ENCODE results near the gene LRRC8B. TPM values are rescaled to one million over a fixed set of nuclear protein-coding genes. Genes with fewer than 3 reads are reported as not detected.
A peak's percentile ranks its signal among the peaks of the same experiment; 100 is the strongest.
"Not testable (repeated sequence)": the region's sequence is repeated elsewhere in the genome, so short reads cannot be mapped to it uniquely, and the experiment has no call there.

The LRRC8B gene
- total RNA-seq, 1 donor from 2014 or later, result 10.7 TPM

DNA sequence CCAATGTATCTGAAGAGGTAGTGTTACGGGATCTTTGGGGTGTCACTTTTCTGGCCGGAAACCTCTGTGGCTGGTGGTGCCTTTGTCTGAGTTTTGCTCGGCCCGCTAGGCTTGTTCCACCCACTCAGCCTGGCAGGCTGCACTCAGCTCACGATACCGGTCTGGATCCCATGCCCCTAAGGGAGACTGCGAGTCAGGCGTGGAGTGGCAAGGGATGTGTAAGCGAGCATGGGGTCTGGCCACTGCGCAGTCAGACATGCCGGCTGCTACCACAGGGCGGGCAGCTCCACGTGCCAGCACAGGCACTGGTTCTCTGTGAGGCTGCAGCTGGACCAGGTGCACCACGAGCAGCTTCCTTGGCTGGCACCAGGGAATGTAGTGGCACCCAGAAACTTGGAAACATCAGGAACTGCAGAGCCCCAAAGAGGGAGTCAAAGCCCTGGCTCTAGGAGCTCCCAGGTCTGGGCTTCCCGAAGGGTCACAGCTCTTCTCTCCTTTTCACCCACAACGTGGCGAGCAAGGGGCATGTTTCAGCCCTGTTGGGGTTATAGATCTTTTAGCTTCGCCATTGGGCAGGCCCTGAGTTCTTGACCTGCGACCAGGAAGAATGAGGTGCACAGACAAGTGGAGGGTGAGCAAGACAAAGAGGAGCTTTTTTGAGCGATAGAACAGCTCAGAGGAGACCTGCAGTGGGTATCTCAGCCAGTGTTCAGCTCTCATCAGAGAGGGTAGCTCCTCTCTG is 84.5 kb downstream of the LRRC8B start:
- DNase-seq, result no peak

DNA sequence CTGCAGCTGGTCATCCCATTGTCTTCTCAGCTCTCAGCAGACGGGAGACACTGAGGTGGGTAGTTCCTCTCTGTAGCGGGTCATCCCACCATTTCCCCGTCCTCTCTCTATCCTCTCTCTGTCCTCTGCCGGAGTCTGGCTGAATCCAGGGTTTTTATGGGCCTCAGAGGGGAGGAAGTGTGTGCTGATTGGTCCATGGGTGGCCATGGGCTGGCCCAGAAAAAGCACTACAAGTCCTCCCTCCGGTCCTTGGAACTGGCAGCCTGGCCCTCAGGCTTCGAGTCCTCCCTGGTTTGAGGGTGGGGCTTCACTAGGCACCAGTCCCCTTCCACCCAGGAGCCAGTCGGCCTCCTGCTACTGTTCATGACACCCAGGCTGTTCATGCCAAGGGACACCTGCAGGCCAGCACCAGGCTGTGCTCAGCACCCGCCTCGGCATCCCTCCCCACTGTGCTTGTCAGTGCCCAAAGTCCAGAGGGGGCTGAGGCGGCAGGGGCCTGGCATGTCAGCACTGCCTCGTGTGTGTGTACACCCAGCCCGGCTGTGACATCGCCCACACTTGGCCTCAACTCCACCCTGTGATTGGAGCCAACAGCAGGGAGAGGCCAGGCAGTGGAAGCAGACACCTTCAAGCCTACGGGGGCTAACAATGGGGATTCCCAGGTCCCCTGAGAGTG is 85.3 kb downstream of the LRRC8B start:
- DNase-seq, result no peak

DNA sequence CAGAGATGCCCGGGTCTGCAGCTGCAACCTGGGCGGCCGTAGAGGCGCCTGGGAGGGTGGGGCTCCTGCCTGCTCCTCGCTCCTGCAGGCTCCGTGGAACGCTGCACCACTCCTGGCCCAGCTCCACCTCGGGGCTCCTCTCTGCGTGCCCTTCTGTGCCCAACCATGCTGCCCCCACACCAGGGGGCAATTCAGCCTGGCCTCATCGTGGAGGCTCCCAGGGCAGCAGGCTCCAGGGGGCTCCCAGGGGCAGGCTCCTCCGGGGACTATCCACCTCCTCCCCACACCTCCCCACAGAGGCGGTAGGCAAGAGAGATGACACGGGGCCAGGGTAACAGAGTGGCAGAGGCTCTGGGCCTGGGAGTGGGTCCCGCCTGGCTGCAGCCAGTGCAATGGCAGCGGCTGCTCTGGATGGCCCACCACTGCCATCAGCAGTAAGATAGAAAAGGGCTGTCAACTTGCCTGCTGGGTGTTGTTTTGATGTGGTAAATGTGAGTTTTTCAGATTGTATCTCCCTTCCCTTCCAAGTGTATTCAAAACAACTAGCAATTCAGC is 85.9 kb downstream of the LRRC8B start:
- no peak for DNase-seq

DNA sequence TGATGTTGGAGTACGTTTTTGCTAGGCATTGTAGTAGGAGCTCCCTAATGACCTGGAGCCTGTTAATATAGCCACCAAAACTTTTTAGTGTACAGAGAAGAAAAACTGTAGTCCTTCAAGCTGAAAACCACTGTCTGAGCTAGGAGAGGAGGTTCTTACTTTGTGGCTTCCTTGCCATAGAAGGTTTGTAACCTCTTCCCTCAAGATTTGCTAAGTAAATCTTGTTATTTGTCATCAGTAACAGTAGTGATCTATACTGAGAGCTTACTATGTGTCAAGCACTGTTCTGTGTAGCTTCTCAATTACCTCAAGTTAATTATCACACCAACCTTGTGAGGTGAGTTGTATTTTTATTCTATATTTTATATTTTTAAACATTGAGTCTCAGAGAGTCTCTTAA is 87.1 kb downstream of the LRRC8B start:
- no peak for DNase-seq

DNA sequence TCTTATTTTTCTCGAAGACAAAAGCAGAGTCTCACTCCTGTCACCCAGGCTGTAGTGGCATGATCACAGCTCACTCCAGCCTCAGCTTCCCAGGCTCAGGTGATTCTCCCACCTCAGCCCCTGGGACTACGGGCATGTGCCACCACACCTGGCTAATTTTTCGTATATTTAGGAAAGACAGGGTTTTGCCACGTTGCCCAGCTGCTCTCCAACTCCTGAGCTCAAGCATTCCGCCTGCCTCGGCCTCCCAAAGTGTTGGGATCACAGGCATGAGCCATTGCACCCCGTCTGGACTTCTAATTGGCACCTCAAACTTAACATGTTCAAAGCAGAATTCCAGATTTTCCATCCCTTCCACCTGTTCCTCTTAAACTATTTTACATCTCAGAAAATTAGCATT is 89.3 kb downstream of the LRRC8B start:
- DNase-seq, result no peak

DNA sequence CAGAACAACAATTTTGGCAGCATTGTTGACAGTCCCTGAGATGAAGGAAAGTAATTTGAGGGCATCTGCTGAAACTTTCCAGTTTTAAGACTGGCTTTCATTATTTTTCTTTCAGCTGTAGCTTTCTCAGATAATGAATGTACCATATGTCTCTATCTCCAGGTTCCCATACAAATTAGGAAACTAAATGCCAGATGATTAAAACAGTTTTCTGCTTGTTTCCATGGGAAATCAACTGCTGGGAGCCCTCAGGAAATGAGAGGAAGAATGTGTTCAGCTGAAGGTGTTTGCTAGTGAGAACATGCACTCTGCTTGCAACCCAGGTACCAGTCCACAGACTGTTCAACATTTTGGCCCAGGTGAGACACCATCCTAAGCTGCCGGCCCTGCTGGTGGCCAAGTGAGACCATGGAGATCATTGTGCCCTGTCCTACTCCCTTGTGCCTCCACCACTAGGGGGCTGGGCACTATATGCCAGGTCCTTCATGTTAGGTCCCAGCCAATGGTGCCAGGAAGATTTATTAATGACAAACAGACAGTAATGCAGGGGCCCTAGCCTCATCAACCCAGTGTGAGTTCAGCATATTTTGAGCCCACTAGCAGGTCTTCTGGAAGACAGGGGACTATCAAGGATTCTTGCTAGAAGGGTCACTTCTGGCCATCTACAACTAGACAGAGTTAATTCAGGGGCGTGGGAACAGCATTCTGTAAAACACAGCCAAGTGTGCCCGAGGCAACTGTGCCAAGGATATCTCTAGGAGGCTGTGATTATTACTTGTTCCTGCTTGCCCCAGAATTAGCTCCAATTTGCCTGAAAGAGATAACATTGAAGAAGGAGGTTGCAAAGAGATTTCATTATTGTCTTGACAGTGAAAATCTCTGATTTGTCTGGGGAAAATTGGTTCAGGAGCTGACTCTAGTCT is 91.3 kb downstream of the LRRC8B start:
- DNase-seq, result peak; percentile 74

DNA sequence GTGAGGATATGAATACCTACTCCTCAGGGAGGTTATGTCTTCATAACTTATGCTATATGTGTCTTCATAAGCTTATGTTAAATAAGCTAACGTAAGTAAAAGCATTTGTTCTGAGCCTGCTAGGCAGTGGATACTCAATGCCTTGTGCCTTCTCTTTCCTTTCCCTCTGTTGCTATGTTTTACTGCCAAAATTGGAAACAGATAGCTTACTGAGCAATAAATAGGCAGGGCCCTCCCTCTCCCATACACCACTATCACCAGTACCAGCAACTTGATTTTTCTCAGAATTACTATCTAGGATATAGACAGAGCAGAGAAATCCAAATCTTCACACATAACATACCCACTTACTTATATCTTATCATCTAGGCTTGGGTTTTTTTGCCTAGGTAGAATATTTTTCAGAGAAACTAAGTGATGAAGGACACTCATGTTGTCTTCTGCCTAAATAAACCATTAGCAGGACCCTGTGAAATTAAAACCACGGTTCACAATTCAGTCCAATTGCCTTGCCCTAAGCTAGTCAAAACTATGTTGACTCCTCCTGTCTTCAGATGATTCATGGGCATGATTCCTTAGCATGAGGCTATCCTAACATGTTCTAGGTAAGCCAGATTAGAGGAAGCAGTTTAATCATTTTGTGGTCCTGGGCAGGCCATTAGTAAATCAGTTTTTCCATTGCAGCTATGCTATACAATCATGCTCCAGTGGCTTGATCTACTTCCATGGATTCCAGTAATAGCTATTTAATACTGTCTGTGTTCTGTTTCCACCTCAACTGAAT is 92.4 kb downstream of the LRRC8B start:
- DNase-seq, result no peak

DNA sequence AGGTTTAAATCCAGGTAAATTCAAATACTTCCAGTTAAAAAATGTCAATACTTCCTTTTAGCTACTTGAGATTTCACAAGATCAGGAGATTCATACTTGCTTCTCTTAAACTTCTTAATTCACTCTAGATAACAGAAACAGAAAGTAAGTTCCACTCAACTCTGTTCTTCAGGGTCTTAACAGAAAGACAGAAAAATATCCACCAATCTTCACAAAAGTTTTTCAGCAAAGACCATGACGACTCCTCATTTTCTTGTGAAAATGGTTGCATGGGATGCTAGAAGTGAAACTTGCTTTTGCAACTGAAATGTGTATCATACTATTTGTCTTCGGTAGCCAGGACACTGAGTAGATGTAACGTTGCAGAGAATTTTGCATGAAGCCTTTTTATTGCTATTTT is 96.0 kb downstream of the LRRC8B start:
- no peak for DNase-seq

DNA sequence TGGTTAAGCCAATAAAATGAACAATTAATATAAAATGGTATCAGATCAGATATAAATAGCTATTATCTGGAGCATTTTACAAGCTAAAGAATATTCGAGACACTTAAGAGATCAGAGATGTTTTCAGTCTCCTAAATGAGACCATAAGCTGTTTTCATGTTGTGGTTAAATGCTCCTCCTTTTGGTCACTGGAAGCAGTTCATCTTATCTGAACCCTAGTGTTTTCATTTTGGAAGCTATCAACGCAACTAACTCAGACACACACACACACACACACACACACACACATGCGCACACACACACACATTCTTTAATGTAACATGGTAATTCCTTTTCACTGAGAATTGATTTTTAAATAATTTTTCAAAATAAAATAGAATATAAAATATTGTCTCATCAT is 98.3 kb downstream of the LRRC8B start:
- no peak for DNase-seq

DNA sequence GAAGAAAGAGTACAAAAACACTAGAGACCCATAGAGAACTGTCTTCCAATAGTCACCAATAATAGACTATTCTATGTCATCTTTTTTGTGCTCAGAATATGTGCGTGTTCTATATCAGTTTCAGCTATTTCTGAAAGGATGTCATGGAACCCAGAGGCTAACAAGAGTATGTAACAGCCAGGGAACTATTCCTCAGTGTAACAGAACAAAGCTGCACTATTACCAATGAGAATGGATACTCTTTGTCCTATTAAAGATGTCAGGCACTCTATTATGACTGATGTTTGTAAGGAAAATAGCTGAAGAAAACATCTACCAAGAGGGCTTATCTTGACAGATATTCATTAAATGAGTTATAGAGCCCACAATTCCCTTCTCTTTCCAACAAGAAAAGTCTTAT is 99.7 kb downstream of the LRRC8B start:
- DNase-seq, result no peak

DNA sequence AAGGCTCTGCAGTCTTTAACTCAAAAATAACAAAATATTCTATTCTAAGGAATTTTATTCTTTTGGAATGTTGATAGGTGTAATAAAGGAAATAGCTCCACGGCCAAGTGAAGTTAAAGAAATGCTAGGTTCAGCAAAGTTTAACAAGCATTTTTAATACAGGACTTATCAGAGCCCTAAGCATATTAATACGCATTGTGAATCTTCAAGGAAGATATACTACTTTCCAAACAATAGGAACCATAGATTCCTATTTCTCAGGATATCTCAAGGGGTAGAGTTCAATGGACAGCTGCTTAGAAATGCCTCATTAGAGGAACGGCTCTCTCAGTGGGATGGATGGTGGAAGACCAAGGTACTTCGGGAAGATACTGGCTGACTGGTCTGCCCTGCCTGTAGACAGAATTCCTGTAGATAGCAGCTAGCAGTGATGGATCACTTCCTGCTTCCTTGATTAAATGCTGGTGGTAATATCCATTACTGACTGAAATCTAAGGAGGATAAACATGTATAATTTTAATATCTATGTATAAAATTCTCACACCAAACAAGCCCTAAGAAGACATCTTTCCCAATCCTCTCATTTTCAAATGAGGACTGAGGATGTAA is 100.2 kb downstream of the LRRC8B start:
- no peak for DNase-seq

DNA sequence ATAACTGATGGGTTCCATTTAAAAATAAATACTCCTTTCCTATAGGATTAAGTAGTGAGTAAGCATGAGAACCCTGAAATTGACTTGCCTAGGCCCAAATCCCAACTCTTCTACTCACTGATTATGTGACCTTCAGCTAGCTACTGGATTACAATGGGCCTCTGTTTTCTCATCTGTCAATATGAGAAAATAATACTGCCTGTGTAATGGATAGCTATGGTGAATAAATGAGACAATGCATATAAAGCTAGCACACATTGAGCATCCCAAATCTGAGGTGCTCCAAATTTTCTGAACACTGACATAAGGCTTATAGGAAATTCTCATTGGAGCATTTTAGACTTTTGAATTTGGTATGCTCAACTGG is 103.0 kb downstream of the LRRC8B start:
- DNase-seq, result no peak

DNA sequence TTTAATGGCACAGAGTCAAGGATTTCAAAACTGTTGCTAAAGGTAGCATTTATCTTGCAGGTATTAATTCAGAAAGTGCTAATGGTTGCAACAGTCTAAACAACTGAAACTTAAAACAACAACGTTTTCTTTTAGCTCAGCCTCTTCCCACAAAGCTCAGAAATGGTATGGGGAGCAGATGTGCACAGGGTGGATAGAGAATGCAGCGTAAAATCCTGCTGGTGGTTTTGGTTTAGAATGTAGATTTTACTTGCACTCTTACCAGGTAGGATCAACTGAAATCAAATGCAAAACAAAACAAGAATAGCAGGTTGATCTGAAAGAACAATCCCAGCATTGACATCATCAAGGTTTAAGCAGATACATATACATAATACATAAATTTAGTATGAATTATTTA is 104.5 kb downstream of the LRRC8B start:
- no peak for DNase-seq

DNA sequence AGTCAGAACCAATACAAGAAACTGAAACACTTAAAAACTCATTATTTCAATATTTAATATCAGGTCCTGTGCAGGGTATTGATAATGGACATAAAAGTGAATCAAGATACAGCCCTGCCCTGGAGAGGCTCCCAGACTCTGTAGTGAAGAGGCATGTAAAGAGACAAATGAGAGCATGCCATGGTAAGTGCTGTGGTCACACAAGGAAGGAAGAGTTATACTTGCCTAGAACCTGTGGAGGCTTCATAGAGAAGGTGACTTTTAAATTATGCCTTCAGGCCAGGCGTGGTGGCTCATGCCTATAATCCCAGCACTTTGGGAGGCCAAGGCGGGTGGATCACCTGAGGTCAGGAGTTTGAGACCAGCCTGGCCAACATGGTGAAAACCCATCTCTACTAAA is 105.0 kb downstream of the LRRC8B start:
- not testable (repeated sequence) for DNase-seq

DNA sequence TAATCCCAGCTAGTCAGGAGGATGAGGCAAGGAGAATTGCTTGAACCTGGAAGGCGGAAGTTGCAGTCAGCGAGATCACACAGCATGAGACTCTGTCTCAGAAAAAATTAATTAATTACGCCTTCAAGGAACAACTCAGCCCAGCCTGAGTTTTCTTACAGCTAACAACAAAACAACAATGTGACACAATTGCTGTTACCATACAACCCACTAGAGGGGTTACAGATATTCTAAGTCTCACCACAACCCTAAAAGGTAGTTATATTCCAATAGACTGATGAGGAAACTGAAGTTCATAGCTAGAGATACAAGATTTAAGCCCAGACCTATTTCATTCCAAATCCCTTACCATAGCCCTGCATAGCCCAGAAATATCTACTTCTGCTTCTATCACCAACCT is 105.4 kb downstream of the LRRC8B start:
- DNase-seq, result no peak

DNA sequence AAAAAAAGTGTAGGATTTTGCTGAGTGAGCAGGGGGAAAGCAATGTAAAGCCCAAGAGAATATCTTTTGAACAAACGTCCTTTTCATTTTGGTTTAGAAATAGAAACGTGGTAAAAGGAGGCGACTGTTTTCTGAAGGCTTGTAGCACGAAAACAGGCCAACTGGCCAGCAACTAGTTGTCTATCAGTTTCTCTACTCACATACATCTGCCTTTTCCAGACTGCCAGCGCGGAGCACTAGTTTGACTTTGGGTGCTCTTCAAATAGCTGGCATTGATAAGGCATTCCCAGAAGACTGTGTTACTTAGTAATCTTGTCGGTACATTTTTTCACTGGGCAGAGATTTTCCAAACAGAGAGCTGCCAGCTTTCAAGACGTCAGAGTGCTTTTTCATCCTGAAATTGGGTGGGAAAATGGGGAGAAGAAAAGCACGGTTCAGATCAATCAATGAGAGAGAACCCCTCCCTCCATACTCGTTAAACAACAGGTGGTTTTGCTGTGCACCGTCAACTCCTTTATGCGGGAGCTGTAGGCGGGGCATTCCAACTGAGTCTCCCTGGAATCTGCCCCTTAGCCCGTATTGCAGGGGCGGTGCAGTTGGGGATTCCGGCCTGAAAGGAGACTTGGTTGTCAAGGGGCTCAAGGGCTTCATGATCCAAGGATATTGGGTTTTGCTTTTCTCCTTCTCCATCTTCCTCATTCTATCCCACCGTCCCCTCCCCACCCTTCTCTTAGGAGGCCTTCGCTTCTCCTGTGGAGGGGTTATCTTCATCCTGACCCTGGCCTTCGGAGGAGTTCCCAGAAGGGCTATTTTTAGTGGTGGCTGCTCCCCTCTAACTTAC is 107.4 kb downstream of the LRRC8B start:
- DNase-seq, result peak; percentile 25

DNA sequence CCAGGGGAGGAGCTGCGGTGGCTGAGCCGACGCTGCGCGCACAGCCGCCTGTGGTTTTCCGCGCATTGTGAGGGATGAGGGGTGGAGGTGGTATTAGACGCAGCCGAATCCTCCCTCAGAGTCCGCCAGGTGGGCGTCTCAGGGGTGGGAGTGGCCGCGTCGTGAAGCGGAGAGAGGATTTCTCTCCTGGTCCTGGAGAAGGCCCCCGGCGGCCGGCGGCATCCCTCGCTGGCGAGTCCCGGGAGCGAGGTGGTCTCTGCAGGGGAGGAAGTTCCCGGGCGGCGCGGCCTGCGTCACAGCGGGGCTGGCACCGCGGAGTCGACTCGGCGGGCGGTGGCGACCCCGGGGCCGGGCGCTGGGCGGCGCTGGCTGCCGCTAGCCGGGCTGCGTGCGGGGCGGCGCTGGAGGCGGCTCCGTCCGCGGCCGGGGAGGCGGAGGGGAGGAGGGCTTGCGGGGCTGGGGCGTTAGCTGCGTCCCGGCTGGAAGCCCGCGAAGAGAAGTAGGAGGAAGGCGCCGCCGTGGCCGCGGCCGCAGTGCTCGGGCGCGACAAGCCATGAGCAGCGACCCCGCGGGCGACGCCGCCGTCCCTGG is 108.1 kb downstream of the LRRC8B start, which contains the start of gene LRRC8C:
TSS of gene LRRC8C (plus strand) at position 464 of the 591 bp plus-strand sequence. CDS start 53,354 bp downstream, outside the sequence.
- DNase-seq, result peak; percentile 90

DNA sequence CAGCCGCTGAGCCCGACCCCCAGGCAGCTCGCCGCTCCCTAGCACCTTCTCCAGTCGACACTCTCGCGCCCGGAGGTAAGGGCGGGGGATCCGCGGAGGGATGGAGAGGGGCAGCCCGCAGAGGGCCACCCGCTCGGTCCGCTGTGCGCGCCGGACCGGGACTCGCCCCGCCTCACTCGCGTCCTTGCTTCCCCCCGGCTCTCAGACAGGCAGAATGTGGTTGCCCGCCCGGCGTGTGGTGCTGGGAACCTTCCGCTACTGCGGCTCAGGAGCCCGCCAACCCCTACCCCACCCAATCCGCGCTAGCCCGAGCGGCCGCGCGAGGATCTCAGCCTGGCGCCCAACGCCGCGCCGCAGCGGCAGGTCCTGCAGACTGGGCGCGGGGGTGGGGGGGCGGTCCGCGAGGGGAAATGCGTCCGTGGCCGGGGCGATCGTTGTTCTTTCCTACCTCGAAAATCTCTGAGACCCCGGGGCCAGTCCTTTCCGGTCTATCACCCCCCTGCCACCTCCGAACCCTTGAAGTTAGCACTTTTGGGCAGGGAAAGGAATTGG is 108.7 kb downstream of the LRRC8B start:
- peak; percentile 67 for DNase-seq

DNA sequence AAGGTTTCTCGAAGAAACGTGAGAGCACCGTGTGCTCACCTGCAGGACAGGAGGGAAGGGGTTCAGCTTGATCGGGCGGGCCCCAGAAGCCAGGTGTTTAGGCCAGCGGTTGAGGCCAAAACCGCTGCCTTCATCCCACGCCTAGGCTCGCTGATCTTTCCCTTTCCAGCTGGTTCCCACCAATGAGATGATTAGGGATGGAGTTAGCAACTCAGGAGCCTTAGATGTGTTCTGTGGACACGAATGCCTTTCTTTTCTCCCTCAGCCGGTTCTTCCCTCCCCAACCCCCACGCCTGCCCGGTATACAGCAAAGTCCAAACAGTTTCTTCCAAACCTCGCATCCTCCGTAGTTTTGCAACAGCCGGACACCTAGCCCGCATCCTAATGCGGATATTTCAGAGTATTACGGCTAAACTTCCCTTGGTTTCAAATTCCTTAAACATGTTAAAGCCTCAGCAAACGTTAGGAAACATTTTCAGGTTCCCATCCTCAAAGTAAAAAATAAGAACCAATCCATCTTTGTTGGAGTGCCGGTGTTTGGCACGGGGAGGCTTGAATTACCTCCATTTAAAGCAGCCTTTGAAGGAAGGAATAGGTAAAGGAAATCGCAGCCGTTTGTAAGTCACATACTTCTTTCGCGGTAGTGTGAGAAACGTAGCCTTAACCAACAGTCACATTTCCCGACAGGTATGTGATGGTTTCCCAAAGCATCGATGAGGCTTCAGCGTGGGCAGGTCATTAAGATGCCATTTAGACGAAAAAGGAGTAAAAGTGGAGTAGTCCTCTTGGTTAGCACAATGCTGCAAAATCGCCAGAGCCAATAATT is 109.4 kb downstream of the LRRC8B start:
- DNase-seq, result peak; percentile 46

All from tongue (tissue), 2 donors.